Measurements from ENCODE around the gene LY86.

Gene LY86

GRCh38 chr6:6624269-6624990, 35.9 kb downstream of the LY86 start:
- DNase-seq: no peak

- DNase-seq: no peak
These were observed 37.7 kb downstream of the LY86 start for GRCh38 chr6:6626187-6626586.

DNA sequence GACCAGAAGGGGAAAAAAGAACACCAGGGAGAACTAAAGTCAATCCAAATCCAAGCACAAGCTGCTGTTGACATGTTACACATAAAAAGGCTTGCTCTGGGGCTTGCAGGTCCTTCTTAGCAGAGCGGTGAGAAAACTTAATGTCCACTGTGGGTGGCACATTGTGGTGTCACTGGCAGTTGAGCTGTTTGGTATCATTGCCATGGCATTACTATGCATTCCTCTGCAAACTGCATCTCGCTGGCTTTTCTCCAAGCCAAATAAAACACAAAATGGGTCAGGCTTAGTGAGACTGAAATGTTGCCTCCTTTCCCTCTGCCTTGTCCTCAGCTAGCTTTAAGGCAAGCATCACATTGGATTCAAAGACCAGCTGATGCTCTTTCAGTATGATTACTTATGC, 40.9 kb downstream of the LY86 start:
- DNase-seq: no peak

GRCh38 chr6:6631053-6631452, 42.5 kb downstream of the LY86 start:
- DNase-seq: no peak

- no peak for DNase-seq
These were observed 43.2 kb downstream of the LY86 start for GRCh38 chr6:6631534-6632276.

DNA sequence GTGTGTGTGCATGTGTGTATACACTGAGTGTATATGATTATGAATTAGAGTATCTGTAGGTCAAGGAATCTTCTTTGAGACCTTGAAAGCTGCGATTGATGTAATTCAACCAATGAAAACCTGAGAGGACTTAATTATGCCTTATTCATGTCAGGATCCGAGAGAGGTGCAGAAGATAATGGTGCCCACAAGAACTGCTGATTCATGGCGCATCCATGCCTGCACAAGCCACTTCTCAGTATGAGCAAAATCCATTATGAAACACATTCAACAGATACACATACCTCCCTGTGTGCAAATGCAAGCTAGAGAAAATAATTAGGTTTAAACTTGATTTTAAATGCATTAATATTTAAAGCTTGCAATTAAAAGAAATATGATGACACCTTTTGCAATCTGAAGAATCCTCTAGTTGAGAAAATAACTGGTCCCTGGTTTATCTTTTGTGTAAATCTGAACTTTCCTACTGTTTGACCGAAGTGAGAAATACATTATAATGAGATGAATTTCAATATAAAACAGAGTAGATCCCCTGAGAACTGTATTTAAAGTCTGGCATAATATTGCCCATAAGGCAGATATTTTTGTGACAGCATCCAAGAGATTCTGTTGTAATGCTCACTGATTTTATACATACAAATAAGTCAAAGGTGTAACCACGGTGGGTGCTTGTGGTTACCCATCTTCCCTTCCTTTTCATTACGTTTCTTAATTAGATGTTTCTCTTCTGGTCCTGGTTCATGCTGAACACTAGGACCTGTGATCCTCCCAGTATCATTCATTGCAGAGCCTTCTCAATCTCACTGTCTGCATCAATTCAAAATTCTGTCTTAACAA, 45.6 kb downstream of the LY86 start:
- DNase-seq: no peak

DNA sequence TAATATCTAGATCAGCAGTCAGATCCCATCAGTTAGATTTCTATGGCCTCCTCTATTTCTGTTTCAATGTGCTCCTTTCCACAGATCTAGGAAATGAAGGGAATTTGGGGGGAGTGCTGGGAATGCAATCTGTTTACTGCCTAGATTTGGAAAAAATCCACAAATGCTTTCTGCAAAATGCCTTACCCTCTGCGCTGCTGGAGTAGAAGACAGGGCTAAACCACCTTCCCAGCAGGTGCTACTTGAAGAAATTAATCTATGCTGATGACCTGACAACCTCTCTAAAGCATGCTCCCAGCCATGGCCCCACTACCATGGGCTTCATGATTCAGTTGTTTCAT, 46.2 kb downstream of the LY86 start:
- DNase-seq: no peak

DNA sequence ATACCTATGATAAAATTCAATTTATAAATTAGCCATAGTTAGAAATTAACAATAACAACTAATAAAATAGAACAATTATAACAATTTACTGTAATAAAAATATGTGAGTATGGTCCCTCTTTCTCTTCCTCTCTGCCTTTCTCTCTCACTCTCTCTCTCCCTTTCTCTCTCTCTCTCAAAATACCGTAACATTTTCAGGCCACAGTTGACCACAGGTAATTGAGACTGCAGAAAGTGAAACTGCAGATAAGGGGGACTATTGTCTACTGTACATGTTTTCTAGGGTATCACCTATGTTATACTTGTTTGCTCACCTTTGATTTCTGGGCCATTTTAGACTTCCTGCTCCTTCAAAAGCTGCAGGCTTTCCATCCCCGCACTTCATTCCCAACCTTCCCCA, 46.8 kb downstream of the LY86 start:
- DNase-seq: no peak

GRCh38 chr6:6635869-6636268, 47.3 kb downstream of the LY86 start:
- no peak for DNase-seq

DNA sequence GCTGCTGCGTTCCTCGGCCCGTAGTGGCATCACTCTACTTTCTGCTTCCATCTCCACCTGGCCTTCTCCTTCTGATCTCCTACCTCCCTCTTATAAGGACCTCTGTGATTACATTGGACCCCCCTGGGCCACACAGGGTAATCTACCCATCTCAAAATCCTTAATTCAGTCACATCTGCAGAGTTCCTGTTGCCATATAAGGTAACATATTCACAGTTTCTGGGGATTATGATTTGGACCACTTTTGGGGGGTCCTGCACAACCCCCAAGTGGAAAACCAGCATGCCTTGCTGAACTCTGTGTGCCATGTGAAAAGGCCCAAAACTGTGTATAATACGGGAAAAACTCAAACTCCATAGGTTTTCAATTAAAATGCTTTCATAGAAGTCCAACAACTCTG, 51.1 kb downstream of the LY86 start:
- no peak for DNase-seq

- DNase-seq: no peak
These were observed 52.4 kb downstream of the LY86 start for GRCh38 chr6:6640926-6641325.

DNA sequence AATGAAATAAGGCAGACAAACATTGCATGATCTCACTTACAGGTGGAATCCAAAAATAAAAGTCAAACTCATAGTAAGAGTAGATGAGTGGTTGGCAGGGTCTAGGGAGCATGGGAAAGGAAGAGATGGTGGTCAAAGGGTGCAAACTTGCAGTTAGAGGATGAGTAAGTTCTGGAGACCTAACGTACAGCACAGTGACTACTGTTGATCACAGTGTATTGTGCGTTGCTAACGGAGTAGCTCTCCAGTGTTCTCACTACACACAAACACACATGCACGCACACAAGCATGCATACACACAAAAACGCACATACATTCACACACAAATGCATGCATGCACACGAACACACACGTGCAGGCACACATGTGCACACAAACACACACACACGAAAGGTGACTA, 54.9 kb downstream of the LY86 start:
- no peak for DNase-seq

GRCh38 chr6:6645261-6645917, 56.9 kb downstream of the LY86 start:
- no peak for DNase-seq

DNA sequence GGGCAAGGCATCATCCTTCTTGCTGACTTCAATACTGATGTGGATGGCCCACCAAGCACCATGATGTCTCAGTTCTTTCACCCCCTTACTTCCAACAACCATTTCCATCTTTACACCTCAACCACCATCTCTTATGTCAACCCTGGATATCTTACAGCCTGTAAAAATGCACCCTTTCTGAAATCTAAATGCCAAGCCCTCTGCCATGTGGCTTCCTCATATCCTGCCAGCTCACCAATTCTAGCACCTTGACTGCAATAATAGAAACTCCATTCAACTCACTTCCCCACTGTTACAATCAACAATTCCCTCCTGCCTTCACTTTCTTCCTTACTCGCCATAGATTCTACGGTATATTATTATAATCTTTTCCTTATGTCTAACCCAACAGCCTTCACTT, 57.9 kb downstream of the LY86 start:
- DNase-seq: no peak

- no peak for DNase-seq
These were observed 58.3 kb downstream of the LY86 start for GRCh38 chr6:6646859-6647258.

GRCh38 chr6:6648692-6649343, 60.3 kb downstream of the LY86 start:
- no peak for DNase-seq

- DNase-seq: no peak
These were observed 61.4 kb downstream of the LY86 start for GRCh38 chr6:6649824-6650349.

DNA sequence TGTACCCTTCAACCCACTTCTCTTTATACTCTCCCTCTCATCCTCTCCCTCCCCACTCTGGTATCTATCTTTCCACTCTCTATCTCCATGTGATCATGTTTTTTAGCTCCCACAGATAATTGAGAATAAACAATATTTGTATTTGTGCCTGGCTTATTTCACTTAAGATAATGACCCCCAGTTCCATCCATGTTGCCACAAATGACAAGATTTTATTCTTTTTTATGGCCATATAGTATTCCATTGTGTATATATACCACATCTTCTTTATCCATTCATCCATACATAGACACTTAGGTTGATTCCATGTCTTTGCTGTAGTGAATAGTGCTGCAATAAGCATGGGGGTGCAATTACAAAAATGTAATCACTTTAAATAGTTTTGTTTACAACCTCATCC, 62.3 kb downstream of the LY86 start:
- DNase-seq: no peak

- no peak for DNase-seq
These were observed 62.8 kb downstream of the LY86 start for GRCh38 chr6:6651335-6651734.

DNA sequence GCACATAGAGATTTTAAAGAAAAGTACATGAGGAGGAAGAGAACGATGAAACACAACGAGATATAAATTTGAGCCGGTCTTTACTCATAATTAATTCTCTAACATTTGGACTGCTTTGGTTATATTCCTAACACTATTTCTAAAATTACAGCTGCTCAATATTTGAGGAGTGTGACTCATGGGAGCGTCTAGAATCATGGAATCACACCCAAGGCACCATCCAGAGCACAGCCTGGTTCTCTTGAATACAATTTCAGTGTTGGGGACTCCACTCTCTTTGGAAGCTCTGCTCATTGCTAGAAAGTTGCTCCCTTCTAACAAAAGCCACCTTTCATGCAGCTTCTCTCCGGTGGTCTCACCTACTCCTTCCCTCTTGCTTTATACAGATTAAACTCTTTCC, 64.4 kb downstream of the LY86 start:
- DNase-seq: no peak

DNA sequence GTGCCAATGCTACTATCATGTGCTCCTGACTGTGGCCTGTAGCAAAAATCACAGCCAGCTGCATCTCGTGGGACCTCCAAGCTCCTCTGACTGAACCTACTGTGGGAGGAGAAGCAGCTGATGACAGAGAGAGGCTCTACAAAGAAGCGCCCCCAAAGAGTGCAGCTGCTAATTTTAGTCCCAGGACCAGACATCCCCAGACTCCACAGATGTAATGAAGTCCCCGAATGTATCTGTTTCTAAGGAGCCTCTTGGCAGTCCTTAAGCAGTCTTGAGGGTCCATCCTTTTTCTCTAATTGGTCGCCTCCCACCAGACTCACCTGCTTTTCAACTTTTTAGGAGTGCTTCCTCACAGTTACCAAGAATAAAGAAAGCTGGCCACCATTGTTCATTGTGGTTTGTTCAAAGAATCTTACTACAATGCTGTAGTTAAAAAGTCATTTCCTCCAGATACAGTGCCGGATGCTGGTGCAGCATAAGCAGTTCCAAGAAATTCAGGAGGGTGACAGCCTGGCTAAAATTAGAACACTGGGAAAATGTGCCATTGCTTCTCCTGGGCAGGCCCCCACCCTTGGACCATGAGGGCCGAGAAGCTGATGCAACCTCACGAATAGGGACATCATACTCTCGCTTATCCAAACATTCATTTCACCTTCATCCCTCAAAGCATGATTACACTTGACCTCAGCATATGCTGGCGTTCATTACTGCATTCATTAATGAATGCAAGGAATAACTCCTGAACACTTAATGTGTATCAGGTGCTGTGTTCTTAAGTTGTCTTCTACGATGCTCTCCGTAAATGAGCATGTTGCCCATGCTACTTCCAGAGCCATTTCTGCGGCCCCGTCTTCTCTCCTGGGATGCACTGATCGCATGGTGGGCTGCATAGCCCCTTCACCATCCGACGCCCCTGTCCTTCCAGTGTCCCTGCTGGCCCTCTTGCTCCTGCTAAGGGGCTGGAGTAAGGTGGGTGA, 66.4 kb downstream of the LY86 start:
- DNase-seq: no peak

Measured in activated naive CD4-positive, alpha-beta T cell (primary cell).